ENCODE results near the gene MED12.

The MED12 gene

GRCh38 chrX:71118032-71118984, at the start of gene MED12:
Gene MED12 (plus strand): TSS chrX:71118596. CDS start chrX:71118755, 159 bp downstream.
- in situ Hi-C loops (cut with MboI; ENCODE audit: low sequenced_read_pairs): no loop called here

GRCh38 chrX:71070531-71070930, 47.9 kb upstream of the MED12 start:
- in situ Hi-C loops (cut with MboI; ENCODE audit: low sequenced_read_pairs): no loop called here

GRCh38 chrX:71081330-71082123, 36.9 kb upstream of the MED12 start:
- in situ Hi-C loops (cut with MboI; ENCODE audit: low sequenced_read_pairs): no loop called here

GRCh38 chrX:71082124-71082647, 36.2 kb upstream of the MED12 start:
- in situ Hi-C loops (cut with MboI; ENCODE audit: low sequenced_read_pairs): no loop called here

- in situ Hi-C loops (cut with MboI; ENCODE audit: low sequenced_read_pairs): no loop called here
Observed at GRCh38 chrX:71082822-71083221, 35.6 kb upstream of the MED12 start.

- in situ Hi-C loops (cut with MboI; ENCODE audit: low sequenced_read_pairs): no loop called here
Observed at GRCh38 chrX:71085900-71086299, 32.5 kb upstream of the MED12 start.

- in situ Hi-C loops (cut with MboI; ENCODE audit: low sequenced_read_pairs): no loop called here
Observed at GRCh38 chrX:71091263-71091662, 27.1 kb upstream of the MED12 start.

GRCh38 chrX:71095033-71095432, 23.4 kb upstream of the MED12 start:
- in situ Hi-C loops (cut with MboI; ENCODE audit: low sequenced_read_pairs): no loop called here

- in situ Hi-C loops (cut with MboI; ENCODE audit: low sequenced_read_pairs): no loop called here
Observed at GRCh38 chrX:71095555-71095980, 22.8 kb upstream of the MED12 start, which contains the start of gene FOXO4. Gene FOXO4 (plus strand): TSS chrX:71095851. CDS start chrX:71096529, 678 bp downstream.

- in situ Hi-C loops (cut with MboI; ENCODE audit: low sequenced_read_pairs): no loop called here
Observed at GRCh38 chrX:71095981-71096759, 22.2 kb upstream of the MED12 start.

GRCh38 chrX:71096760-71097032, 21.7 kb upstream of the MED12 start:
- in situ Hi-C loops (cut with MboI; ENCODE audit: low sequenced_read_pairs): no loop called here

- in situ Hi-C loops (cut with MboI; ENCODE audit: low sequenced_read_pairs): no loop called here
Observed at GRCh38 chrX:71098302-71098701, 20.1 kb upstream of the MED12 start.

GRCh38 chrX:71098951-71099506, 19.4 kb upstream of the MED12 start:
- in situ Hi-C loops (cut with MboI; ENCODE audit: low sequenced_read_pairs): no loop called here

- in situ Hi-C loops (cut with MboI; ENCODE audit: low sequenced_read_pairs): no loop called here
Observed at GRCh38 chrX:71099736-71100135, 18.7 kb upstream of the MED12 start.

GRCh38 chrX:71100581-71101505, 17.6 kb upstream of the MED12 start:
- in situ Hi-C loops (cut with MboI; ENCODE audit: low sequenced_read_pairs): no loop called here

GRCh38 chrX:71102292-71102691, 16.1 kb upstream of the MED12 start:
- in situ Hi-C loops (cut with MboI; ENCODE audit: low sequenced_read_pairs): no loop called here

- in situ Hi-C loops (cut with MboI; ENCODE audit: low sequenced_read_pairs): no loop called here
Observed at GRCh38 chrX:71103110-71103983, 15.0 kb upstream of the MED12 start.

- in situ Hi-C loops (cut with MboI; ENCODE audit: low sequenced_read_pairs): no loop called here
Observed at GRCh38 chrX:71105628-71106027, 12.8 kb upstream of the MED12 start.

- in situ Hi-C loops (cut with MboI; ENCODE audit: low sequenced_read_pairs): no loop called here
Observed at GRCh38 chrX:71106427-71106826, 12.0 kb upstream of the MED12 start, which contains the start of gene CXorf65. Gene CXorf65 (minus strand): TSS chrX:71106740. CDS start chrX:71106556, 184 bp downstream.

All from hTERT RPE-1 (cell line).